GM08714 (cell line): ENCODE measurements around the gene TMCC1.
"Not testable (repeated sequence)": the region's sequence is repeated elsewhere in the genome, so short reads cannot be mapped to it uniquely, and the experiment has no call there.

Source experiments
- H3K4me3 ChIP-seq: fragments of 200-500 bp; sonication (Bioruptor generic); 2 replicates; pipeline ENCODE4 v1.5.1; 2014; ENCODE audit warnings: mild to moderate bottlenecking, low read length, inconsistent platforms
- ZNF274 ChIP-seq: IDR thresholded peaks from 2 replicates; pipeline ENCODE4 v1.6.1; 2012; ENCODE audit warnings: mild to moderate bottlenecking, low read depth, low read length

The TMCC1 gene

GRCh38 chr3:129694228-129694627 lies 199.3 kb downstream of the TMCC1 start:
- no peak overlapping the region for H3K4me3 ChIP-seq
- no peak for TF ChIP-seq ZNF274

- no peak for TF ChIP-seq ZNF274
- no peak overlapping the region for H3K4me3 ChIP-seq
These were observed 200.8 kb downstream of the TMCC1 start for GRCh38 chr3:129692743-129693142.

- no peak for TF ChIP-seq ZNF274
- no peak overlapping the region for H3K4me3 ChIP-seq
These were observed 202.5 kb downstream of the TMCC1 start for GRCh38 chr3:129690963-129691362.

DNA sequence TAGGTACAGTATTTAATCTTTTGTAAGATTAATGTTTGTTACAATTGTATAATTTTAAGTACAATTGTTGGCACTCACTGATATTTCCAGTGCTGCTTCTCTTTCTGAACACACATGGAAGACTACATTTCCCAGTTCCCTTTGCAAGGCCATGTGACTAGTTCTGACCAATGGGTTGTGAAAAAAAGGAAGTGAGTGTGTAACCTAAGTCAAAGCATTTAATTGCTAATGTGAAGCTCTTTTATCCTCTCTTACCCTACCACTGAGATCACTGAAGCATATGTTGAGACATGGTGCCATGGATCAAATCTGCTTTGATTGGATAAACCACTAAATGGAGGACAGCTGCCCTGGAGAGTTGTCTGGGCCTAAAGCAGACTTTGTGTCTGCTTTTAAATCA lies 203.1 kb downstream of the TMCC1 start:
- no peak for TF ChIP-seq ZNF274
- H3K4me3 ChIP-seq, result no peak overlapping the region

DNA sequence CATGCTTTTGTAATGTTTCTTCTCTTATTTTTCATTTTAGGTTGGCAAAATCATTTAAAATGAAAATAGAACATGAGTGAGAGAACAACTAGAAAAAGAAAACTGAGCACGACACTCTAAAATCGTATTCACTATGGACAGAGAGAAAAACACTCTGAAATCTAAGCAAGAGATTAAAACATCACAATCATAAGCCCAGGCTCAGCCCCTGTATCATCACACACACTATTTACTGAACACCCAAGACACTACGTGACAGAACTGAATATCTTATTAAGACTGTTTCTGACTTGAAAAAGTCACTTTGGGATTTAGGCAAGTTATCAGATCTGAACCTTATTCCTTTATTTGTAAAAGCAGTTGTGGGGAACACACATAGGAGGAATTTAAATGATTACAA lies 204.5 kb downstream of the TMCC1 start:
- H3K4me3 ChIP-seq, result no peak overlapping the region
- no peak for TF ChIP-seq ZNF274

GRCh38 chr3:129688271-129688895 lies 205.1 kb downstream of the TMCC1 start:
- TF ChIP-seq ZNF274, result no peak
- no peak overlapping the region for H3K4me3 ChIP-seq

GRCh38 chr3:129687586-129688125 lies 205.9 kb downstream of the TMCC1 start:
- H3K4me3 ChIP-seq, result no peak overlapping the region
- TF ChIP-seq ZNF274, result no peak

DNA sequence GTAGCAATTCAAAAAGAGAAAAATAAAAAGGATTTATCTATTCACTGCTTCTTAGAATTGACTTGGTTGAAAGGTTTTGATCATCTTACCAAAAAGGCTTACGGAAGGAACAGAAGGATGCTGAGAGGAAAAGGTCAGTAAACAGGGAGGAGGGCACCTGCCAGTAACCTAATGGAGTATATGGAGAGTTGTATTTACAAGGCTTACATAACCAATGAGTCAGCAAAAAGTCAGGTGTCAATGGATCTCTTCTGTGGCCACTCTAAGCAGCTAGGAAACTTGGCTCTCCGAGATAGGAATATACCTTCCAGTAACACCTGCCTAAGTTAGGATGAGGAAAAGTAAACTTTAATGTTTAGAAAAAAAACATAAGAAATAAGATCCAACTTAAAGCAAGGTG lies 206.6 kb downstream of the TMCC1 start:
- H3K4me3 ChIP-seq, result no peak overlapping the region
- no peak for TF ChIP-seq ZNF274

GRCh38 chr3:129684270-129684669 lies 209.2 kb downstream of the TMCC1 start:
- H3K4me3 ChIP-seq, result no peak overlapping the region
- no peak for TF ChIP-seq ZNF274

DNA sequence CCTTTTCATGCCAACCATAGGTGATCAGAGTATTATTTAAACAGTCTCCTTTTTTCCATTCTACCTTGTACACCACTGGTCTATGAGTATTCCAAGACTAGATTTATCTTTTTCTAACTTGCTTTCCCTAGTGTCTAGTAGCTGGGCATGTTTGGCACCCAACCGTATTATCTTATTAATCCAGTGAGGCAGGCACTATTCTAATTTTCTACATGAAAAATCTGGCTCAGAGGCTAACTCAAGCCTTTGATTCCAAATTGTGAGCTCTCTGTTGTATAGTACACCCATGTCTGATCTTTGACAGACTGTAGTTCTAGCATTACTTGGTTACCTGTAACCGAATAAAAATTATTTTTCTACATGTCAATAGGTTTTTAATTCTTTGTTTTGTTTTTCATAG lies 210.3 kb downstream of the TMCC1 start:
- no peak for TF ChIP-seq ZNF274
- H3K4me3 ChIP-seq, result no peak overlapping the region

- H3K4me3 ChIP-seq, result no peak overlapping the region
- no peak for TF ChIP-seq ZNF274
These were observed 216.5 kb downstream of the TMCC1 start for GRCh38 chr3:129676985-129677384.

DNA sequence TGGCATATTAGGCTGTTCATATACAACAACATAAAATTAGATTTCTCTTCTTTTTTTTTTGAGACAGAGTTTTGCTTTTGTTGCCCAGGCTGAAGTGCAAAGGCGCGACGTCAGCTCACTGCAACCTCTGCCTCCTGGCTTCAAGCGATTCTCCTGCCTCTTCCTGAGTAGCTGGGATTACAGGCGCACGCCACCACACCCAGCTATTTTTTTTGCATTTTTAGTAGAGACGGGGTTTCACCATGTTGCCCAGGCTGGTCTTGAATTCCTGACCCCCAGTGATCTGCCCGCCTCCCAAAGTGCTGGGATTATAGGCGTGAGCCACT lies 218.8 kb downstream of the TMCC1 start:
- not testable (repeated sequence) for H3K4me3 ChIP-seq

- H3K4me3 ChIP-seq, result no peak overlapping the region
- no peak for TF ChIP-seq ZNF274
These were observed 219.4 kb downstream of the TMCC1 start for GRCh38 chr3:129673897-129674797.

- H3K4me3 ChIP-seq, result no peak overlapping the region
- no peak for TF ChIP-seq ZNF274
These were observed 220.5 kb downstream of the TMCC1 start for GRCh38 chr3:129673012-129673411.

- no peak overlapping the region for H3K4me3 ChIP-seq
- TF ChIP-seq ZNF274, result no peak
These were observed 221.1 kb downstream of the TMCC1 start for GRCh38 chr3:129672412-129672811.
